ENCODE data around the gene SLC5A5. TPM values are rescaled to one million over a fixed set of nuclear protein-coding genes. Genes with fewer than 3 reads are reported as not detected.
A peak's percentile ranks its signal among the peaks of the same experiment; 100 is the strongest.

SLC5A5 gene
- 1 to 10 TPM; 1.0 to 1.3 TPM for total RNA-seq

- peaks cover 17% of the 10 kb centered on the region for H3K4me1 Mint-ChIP-seq
- ChIA-PET POLR2A (interaction anchor here (0.7 to 2.0 kb wide), 5 partner anchors 9 to 61 kb away, joined by 3 to 14 read pairs (median 7); partner anchors contain the start of genes CCDC124 and RPL18A), CTCF (interaction anchor here (0.5 to 3.1 kb wide), 7 partner anchors 8 to 280 kb away, joined by 3 to 24 read pairs (median 5); partner anchors contain the start of genes CCDC124 and RPL18A)
- DNase-seq: peak; percentile 54
- H3K4me3 Mint-ChIP-seq: peak within 1 kb of the TSS; percentile 78
- no peaks in the 10 kb centered on the region for H3K9me3 Mint-ChIP-seq (ENCODE audit: low read depth)
- peak; percentile 5 for ATAC-seq
- H3K27ac Mint-ChIP-seq: peak within 1 kb of the TSS; percentile 58
- H3K36me3 Mint-ChIP-seq (ENCODE audit: low read depth): no peaks in the 10 kb centered on the region
- H3K27me3 Mint-ChIP-seq: no peaks in the 10 kb centered on the region
- intact Hi-C loops (cut with DNase I, micrococcal nuclease): loop anchor here (2.0 to 5.0 kb wide), 3 partner anchors 61 to 125 kb away; partner anchors contain the start of gene CCDC124 (in 1 of the 2)
Measured at GRCh38 chr19:17871878-17872250, at the start of gene SLC5A5. Gene SLC5A5, plus strand, starts transcription at chr19:17871945. Its CDS starts 375 bp downstream, at chr19:17872320.

DNA sequence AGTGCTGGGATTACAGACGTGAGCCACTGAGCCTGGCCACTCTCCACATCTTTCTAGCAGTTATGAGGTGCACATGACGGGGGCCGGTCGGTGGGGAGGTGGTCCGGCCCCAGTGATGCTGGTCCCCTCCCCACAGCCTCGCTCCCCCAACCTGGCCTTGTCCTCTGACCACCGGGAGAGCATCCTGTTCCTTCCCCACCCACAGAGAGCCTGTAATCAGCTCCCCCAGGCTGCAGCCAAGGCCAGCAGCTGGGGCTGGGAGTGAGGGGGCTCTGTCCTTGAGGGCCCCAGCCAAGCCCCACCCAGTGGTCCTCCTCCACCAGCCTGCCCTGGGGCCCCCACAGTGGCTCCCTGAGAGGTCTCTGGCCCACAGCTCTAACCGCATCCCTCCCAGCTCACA, 47.4 kb upstream of the SLC5A5 start:
- DNase-seq (no peak), ATAC-seq (peak; percentile 12)
- intact Hi-C loops (cut with DNase I, micrococcal nuclease): no loop called here
- Mint-ChIP-seq H3K4me3 (no peak overlapping the region), H3K27ac (no peak overlapping the region), H3K27me3 (no peaks in the 10 kb centered on the region), H3K4me1 (no peaks in the 10 kb centered on the region), H3K36me3 (ENCODE audit: low read depth) (peaks cover 18% of the 10 kb centered on the region), H3K9me3 (ENCODE audit: low read depth) (no peaks in the 10 kb centered on the region)
- ChIA-PET CTCF (interaction anchor here (0.6 to 1.5 kb wide), 4 partner anchors 18 to 351 kb away, joined by 3 to 4 read pairs (median 3); partner anchors contain the start of gene CCDC124), POLR2A (interaction anchor here (0.7 to 1.0 kb wide), 4 partner anchors 9 to 35 kb away, joined by 3 to 10 read pairs (median 6); partner anchors contain the start of gene RPL18A)

- no peak for DNase-seq
- ChIA-PET CTCF (no interaction called here), POLR2A (no interaction called here)
- H3K27me3 Mint-ChIP-seq: no peaks in the 10 kb centered on the region
- no peaks in the 10 kb centered on the region for H3K4me1 Mint-ChIP-seq
- no peaks in the 10 kb centered on the region for H3K9me3 Mint-ChIP-seq (ENCODE audit: low read depth)
- intact Hi-C loops (cut with DNase I, micrococcal nuclease): no loop called here
- H3K4me3 Mint-ChIP-seq: no peak overlapping the region
- ATAC-seq: no peak
- H3K27ac Mint-ChIP-seq: no peak overlapping the region
- H3K36me3 Mint-ChIP-seq (ENCODE audit: low read depth): peaks cover 33% of the 10 kb centered on the region
Measured at GRCh38 chr19:17826508-17827056, 45.2 kb upstream of the SLC5A5 start.

GRCh38 chr19:17829855-17830566, 41.7 kb upstream of the SLC5A5 start:
- no peak for ATAC-seq
- intact Hi-C loops (cut with DNase I, micrococcal nuclease): loop anchor here (1.0 to 2.0 kb wide), 3 partner anchors 12 to 83 kb away; no protein-coding TSS in a partner anchor
- DNase-seq: no peak
- no peak overlapping the region for H3K27ac Mint-ChIP-seq
- no peaks in the 10 kb centered on the region for H3K27me3 Mint-ChIP-seq
- peaks cover 2% of the 10 kb centered on the region for H3K9me3 Mint-ChIP-seq (ENCODE audit: low read depth)
- peaks cover 58% of the 10 kb centered on the region for H3K36me3 Mint-ChIP-seq (ENCODE audit: low read depth)
- no peak overlapping the region for H3K4me3 Mint-ChIP-seq
- H3K4me1 Mint-ChIP-seq: no peaks in the 10 kb centered on the region
- POLR2A ChIA-PET: interaction anchor here (0.9 to 1.1 kb wide), 2 partner anchors 18 to 29 kb away, joined by 4 read pairs; partner anchors contain the start of genes JAK3 and RPL18A
- CTCF ChIA-PET: no interaction called here

DNA sequence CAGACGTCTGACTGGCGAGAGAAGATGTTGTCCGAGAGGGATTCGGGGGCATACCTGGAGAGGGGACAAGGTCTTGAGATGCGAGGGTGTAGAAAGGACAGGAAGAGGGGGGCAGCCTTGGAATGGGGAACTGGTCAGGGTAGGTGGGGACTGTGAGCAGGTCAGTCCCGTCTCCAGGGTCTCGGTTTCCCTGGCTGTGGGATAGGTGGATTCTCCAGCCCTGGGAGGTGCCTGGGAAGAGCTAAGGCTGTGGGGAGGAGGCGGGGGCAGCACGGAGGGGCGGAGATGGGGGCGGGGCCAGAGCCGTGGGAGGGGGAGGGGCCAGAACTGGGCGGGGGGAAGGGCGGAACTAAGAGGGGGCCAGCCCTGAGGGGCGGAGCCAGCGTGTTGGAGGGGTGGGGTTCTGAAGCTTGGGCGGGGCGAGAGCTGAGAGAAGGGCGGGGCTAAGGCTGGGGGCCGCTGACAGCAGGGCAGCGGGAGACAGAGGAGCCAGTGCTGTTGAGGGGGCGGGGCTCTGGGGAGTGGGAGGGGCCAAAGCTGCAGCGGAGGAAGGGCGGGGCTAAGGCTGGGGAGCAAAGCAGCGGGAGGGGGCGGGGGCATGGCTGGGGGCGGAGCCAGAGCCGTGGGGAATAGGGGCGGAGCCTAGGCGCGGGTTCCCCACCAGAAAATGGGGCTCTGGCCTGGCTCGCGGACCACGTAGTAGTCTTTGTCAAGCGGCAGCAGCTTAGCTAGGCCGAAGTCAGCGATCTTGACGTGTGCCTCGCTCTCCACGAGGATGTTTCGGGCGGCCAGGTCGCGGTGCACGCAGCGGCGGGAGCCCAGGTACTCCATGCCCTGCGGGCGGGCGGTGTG, 41.0 kb upstream of the SLC5A5 start:
- peaks cover 6% of the 10 kb centered on the region for H3K4me1 Mint-ChIP-seq

GRCh38 chr19:17831419-17831888, 40.3 kb upstream of the SLC5A5 start:
- CTCF ChIA-PET: no interaction called here
- DNase-seq: no peak
- no peak for ATAC-seq
- POLR2A ChIA-PET: interaction anchor here (0.8 to 1.1 kb wide), 2 partner anchors 16 to 28 kb away, joined by 4 to 6 read pairs; partner anchors contain the start of genes JAK3 and RPL18A
- intact Hi-C loops (cut with DNase I, micrococcal nuclease): loop anchor here (2.0 kb wide), 1 partner anchor 43 kb away; no protein-coding TSS in a partner anchor
- no peak overlapping the region for H3K4me3 Mint-ChIP-seq
- H3K4me1 Mint-ChIP-seq: peaks cover 8% of the 10 kb centered on the region
- no peaks in the 10 kb centered on the region for H3K27me3 Mint-ChIP-seq
- H3K36me3 Mint-ChIP-seq (ENCODE audit: low read depth): peaks cover 69% of the 10 kb centered on the region
- no peak overlapping the region for H3K27ac Mint-ChIP-seq
- H3K9me3 Mint-ChIP-seq (ENCODE audit: low read depth): peaks cover 2% of the 10 kb centered on the region

More for the DNA sequence above, 41.0 kb upstream of the SLC5A5 start:
- H3K27me3 Mint-ChIP-seq: no peaks in the 10 kb centered on the region
- intact Hi-C loops (cut with DNase I, micrococcal nuclease): loop anchor here (1.0 to 2.0 kb wide), 3 partner anchors 12 to 83 kb away; no protein-coding TSS in a partner anchor
- no peak overlapping the region for H3K27ac Mint-ChIP-seq
- no peak overlapping the region for H3K4me3 Mint-ChIP-seq
- DNase-seq: peak; percentile 87
- H3K36me3 Mint-ChIP-seq (ENCODE audit: low read depth): peaks cover 65% of the 10 kb centered on the region
- ATAC-seq: peak; percentile 90
- ChIA-PET CTCF (interaction anchor here (0.5 kb wide), 1 partner anchor 442 kb away, joined by 4 read pairs; no protein-coding TSS in a partner anchor), POLR2A (interaction anchor here (0.8 to 1.1 kb wide), 2 partner anchors 17 to 29 kb away, joined by 4 to 6 read pairs; partner anchors contain the start of genes JAK3 and RPL18A)
- H3K9me3 Mint-ChIP-seq (ENCODE audit: low read depth): peaks cover 2% of the 10 kb centered on the region

DNA sequence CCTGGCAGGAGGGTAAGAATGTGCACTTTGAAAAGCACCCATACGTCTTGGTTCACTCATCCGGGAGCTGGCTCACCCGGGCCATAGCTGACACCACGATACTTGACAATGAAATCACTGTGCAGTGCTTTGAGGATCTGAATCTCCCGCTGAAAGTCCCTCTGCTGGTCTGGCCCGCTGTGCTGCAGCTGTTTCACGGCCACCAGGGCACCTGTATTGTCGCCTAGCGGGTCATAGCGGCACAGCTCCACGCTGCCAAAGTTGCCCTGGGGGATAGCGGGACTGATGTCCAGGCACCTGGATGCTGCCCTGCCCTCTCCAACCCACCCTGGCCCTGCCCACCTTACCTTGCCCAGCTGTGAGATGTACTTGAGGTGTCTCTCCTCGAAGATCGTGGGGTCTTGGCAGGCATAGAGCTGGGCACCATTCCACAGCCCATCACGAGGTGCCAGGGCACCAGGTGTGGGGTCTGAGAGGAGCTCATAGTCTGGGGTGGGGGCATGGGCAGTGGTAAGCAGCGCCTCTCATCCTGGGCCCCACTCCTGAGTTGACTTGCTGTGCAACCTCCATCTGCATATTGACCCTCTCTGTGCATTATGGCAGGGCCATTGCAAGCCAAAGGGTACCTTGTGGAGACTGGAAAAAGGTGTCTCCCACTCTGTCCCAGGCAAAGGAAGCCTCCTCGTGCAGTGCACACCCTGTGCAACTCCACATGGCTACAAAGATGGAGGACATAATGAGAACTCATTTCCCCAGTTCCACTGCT, 39.1 kb upstream of the SLC5A5 start:
- intact Hi-C loops (cut with DNase I, micrococcal nuclease): no loop called here
- ChIA-PET POLR2A (interaction anchor here (0.5 to 1.0 kb wide), 2 partner anchors 9 to 737 kb away, joined by 3 read pairs; no protein-coding TSS in a partner anchor), CTCF (interaction anchor here (0.6 to 1.8 kb wide), 7 partner anchors 16 to 262 kb away, joined by 3 to 4 read pairs (median 3); no protein-coding TSS in a partner anchor)
- Mint-ChIP-seq H3K27me3 (no peaks in the 10 kb centered on the region), H3K4me1 (peaks cover 10% of the 10 kb centered on the region), H3K9me3 (ENCODE audit: low read depth) (peaks cover 2% of the 10 kb centered on the region), H3K4me3 (no peak overlapping the region), H3K27ac (no peak overlapping the region), H3K36me3 (ENCODE audit: low read depth) (peaks cover 75% of the 10 kb centered on the region)
- no peak for DNase-seq
- ATAC-seq: no peak

DNA sequence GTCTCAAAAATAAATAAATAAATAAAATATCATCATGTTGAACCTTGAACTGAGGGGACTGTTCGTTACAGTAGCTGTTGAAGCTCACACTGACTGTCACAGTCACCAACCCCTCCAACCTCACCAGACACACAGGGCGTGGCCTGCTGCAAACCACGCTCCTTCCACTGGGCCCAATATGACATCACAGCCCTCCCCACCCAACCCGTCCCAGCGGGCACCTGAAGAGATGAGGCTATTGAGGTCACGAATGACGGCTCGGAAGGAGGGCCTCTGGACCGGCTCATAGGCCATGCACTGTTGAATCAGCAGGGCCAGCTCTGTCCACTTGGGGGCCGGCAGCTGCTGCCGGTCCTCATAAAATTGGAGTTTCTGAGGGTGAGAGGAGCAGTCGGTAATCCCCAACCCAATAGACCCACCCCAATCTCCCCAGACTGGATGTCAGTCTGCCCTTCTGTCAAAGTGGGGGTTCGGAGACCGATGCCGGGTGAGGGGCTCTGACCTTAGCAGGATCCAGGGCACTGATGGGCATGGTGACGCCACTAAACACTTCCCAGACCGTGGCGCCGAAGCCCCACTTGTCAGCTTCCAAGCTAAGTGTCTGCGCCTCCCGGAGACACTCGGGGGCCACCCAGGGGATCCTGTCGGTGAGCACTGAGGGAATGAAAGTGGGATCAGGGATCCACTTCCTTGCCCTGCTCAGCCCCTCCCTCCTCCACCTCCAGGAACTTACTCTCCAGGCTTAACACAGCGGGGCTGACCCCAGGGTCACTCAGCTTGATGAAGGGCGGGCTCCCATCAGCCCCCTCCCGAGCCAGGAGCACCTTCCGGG, 37.2 kb upstream of the SLC5A5 start:
- ATAC-seq: no peak
- H3K9me3 Mint-ChIP-seq (ENCODE audit: low read depth): peaks cover 2% of the 10 kb centered on the region

GRCh38 chr19:17835182-17836006, 36.4 kb upstream of the SLC5A5 start:
- ChIA-PET POLR2A (interaction anchor here (1.0 kb wide), 1 partner anchor 15 kb away, joined by 3 read pairs; no protein-coding TSS in a partner anchor), CTCF (interaction anchor here (1.3 kb wide), 1 partner anchor 24 kb away, joined by 4 read pairs; the partner anchor contains the start of gene RPL18A)
- Mint-ChIP-seq H3K27me3 (no peaks in the 10 kb centered on the region), H3K4me1 (peaks cover 10% of the 10 kb centered on the region), H3K36me3 (ENCODE audit: low read depth) (peaks cover 85% of the 10 kb centered on the region), H3K4me3 (no peak overlapping the region), H3K27ac (peak overlapping the region; percentile 26), H3K9me3 (ENCODE audit: low read depth) (peaks cover 2% of the 10 kb centered on the region)
- intact Hi-C loops (cut with DNase I, micrococcal nuclease): no loop called here
- no peak for DNase-seq
- ATAC-seq: no peak

More for the DNA sequence above, 37.2 kb upstream of the SLC5A5 start:
- Mint-ChIP-seq H3K4me3 (no peak overlapping the region), H3K36me3 (ENCODE audit: low read depth) (peaks cover 84% of the 10 kb centered on the region), H3K27ac (no peak overlapping the region), H3K27me3 (no peaks in the 10 kb centered on the region), H3K4me1 (peaks cover 10% of the 10 kb centered on the region)
- ChIA-PET POLR2A (no interaction called here), CTCF (interaction anchor here (1.3 to 1.8 kb wide), 2 partner anchors 25 to 31 kb away, joined by 4 read pairs; partner anchors contain the start of gene RPL18A)
- intact Hi-C loops (cut with DNase I, micrococcal nuclease): no loop called here
- DNase-seq: no peak
